Loucy (cell line): ENCODE results near the gene IBA57.

Experiments
- CTCF ChIP-seq: fragments of 200-600 bp; sonication (generic); conservative IDR thresholded peaks from 2 replicates; pipeline ENCODE4 v1.5.1; 2014; ENCODE audit warnings: mild to moderate bottlenecking, antibody characterized with exemption, low read length
- EZH2phosphoT487 ChIP-seq: fragments of 200-600 bp; IDR thresholded peaks from 2 replicates; pipeline ENCODE4 v1.6.1; 2018; ENCODE audit warnings: antibody characterized with exemption, mild to moderate bottlenecking, moderate library complexity, borderline replicate concordance

DNA sequence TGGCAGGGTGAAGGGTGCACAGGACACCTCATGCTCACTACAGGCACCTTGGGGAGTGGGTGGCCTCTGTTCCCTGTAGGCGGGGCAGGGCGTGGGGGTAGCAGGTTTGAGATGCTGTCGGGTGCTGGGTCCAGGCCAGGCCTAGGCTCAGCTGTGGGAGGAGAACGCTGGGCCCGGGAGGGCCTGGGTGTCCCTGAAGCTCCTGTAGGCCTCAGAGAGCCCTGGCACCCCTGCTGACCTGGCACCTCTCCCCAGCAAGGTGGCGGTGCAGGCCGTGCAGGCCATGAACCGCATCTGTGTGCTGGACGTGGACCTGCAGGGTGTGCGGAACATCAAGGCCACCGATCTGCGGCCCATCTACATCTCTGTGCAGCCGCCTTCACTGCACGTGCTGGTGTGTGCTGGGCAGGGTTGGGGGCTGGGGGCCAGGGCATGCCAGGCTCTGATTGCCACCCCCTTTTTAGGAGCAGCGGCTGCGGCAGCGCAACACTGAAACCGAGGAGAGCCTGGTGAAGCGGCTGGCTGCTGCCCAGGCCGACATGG, 18.4 kb upstream of the IBA57 start:
- TF ChIP-seq CTCF: no peak
- no peak for TF ChIP-seq EZH2phosphoT487
